HepG2 (cell line): ENCODE data around the gene MINDY2. TPM values are rescaled to one million over a fixed set of nuclear protein-coding genes. Genes with fewer than 3 reads are reported as not detected.
"Not testable (repeated sequence)": the region's sequence is repeated elsewhere in the genome, so short reads cannot be mapped to it uniquely, and the experiment has no call there.

Source experiments
- ATAC-seq: fragments of 200-7000 bp; cut with Tn5 transposase; 3 replicates; pipeline ENCODE4 v1.9.1; 2020; ENCODE audit warnings: mild to moderate bottlenecking, moderate library complexity
- BruUV-seq: library from RNA; stranded (reverse); fragments of 400-500 nt; replicated peaks from 2 replicates; lab custom pipeline; 2021; lab: Mats Ljungman, UMichigan
- CTCF ChIA-PET: fragments of 300-600 bp; formaldehyde crosslinking; extraction: SDS; loops from one replicate; lab custom pipeline; 2021; ENCODE audit warnings: low total read pairs, inconsistent platforms, low intra/inter-chr PET ratio; lab: Yijun Ruan, JAX
- POLR2A ChIA-PET: fragments of 350-600 bp; sonication (Branson Sonifier 250); formaldehyde crosslinking; loops from one replicate; lab custom pipeline; 2020; ENCODE audit warnings: antibody characterized with exemption, inconsistent platforms; lab: Yijun Ruan, JAX
- DNase-seq: peaks from one replicate; pipeline ENCODE4 v3.0.0-alpha.2; 2015; ENCODE audit warnings: low spot score
- FAIRE-seq: peaks from 3 replicates; lab custom pipeline; 2011; peaks lifted over from hg19 to GRCh38; lab: Jason Lieb, UNC
- H2AFZ ChIP-seq: one replicate; pipeline ENCODE4 v1.6.1; 2011; ENCODE audit warnings: low read length, inconsistent platforms
- H3K27ac ChIP-seq: fragments of 300-600 bp; 3 replicates; pipeline ENCODE4 v1.8.0; 2011; ENCODE audit warnings: mixed run types, mild to moderate bottlenecking, mixed read lengths, low read length, inconsistent platforms; ENCODE audit not compliant: insufficient read depth; ENCODE audit errors: extremely low read length
- H3K27me3 ChIP-seq, 2 experiments: fragments of 200-600 bp in 1 of 2; 2 replicates in 1 of 2; 3 replicates in 1 of 2; pipeline versions ENCODE4 v1.6.0 to v1.8.0; 2011; ENCODE audit warnings: low read length in 2 of 2, mild to moderate bottlenecking in 2 of 2, moderate library complexity in 2 of 2, inconsistent platforms in 1 of 2; ENCODE audit not compliant: insufficient read depth in 2 of 2, control insufficient read depth in 1 of 2
- H3K36me3 ChIP-seq, 2 experiments: fragments of 200-600 bp in 1 of 2; replicated peaks in 1 of 2; 2 replicates in 1 of 2; 3 replicates in 1 of 2; pipeline versions ENCODE4 v1.5.1 to v1.8.0; 2011; ENCODE audit warnings: low read length in 2 of 2, inconsistent platforms in 1 of 2; ENCODE audit not compliant: insufficient read depth in 2 of 2, control insufficient read depth in 1 of 2
- H3K4me1 ChIP-seq: 2 replicates; pipeline ENCODE4 v1.5.1; 2012; ENCODE audit warnings: low read length, inconsistent platforms; ENCODE audit not compliant: insufficient read depth
- H3K4me2 ChIP-seq: 2 replicates; pipeline ENCODE4 v1.6.0; 2011; ENCODE audit warnings: low read depth, low read length, inconsistent platforms
- H3K4me3 ChIP-seq, 3 experiments: fragments of 200-600 bp in 1 of 3; sonication (generic), shearing (Covaris generic) in 1 of 3; replicated peaks in 1 of 3; 2 replicates each; pipeline ENCODE4 v1.5.1; 2011 to 2016; ENCODE audit warnings: low read length in 3 of 3, inconsistent platforms in 2 of 3, low read depth in 2 of 3, mild to moderate bottlenecking in 2 of 3, control low read depth in 1 of 3, mixed read lengths in 1 of 3; ENCODE audit not compliant: insufficient read depth in 1 of 3
- H3K79me2 ChIP-seq: one replicate; pipeline ENCODE4 v1.6.1; 2011; ENCODE audit warnings: low read length, inconsistent platforms; ENCODE audit not compliant: insufficient read depth
- H3K9ac ChIP-seq: 2 replicates; pipeline ENCODE4 v1.6.0; 2011; ENCODE audit warnings: mild to moderate bottlenecking, low read depth, low read length, inconsistent platforms; ENCODE audit not compliant: insufficient read depth
- H3K9me3 ChIP-seq: 2 replicates; pipeline ENCODE4 v1.5.1; 2012; ENCODE audit warnings: mild to moderate bottlenecking, low read length
- H4K20me1 ChIP-seq: 2 replicates; pipeline ENCODE4 v1.6.0; 2011; ENCODE audit warnings: inconsistent platforms, mild to moderate bottlenecking, low read length, moderate library complexity; ENCODE audit not compliant: insufficient read depth
- AHDC1 ChIP-seq: sonication (generic); formaldehyde crosslinking; IDR thresholded peaks from 2 replicates; pipeline ENCODE4 v1.5.1; 2020; ENCODE audit warnings: mild to moderate bottlenecking, missing genetic modification reagents, borderline replicate concordance
- CENPT ChIP-seq: sonication (generic); formaldehyde crosslinking; IDR thresholded peaks from 2 replicates; pipeline ENCODE4 v1.8.0; 2022; ENCODE audit warnings: low read depth, mild to moderate bottlenecking, moderate library complexity, missing genetic modification reagents
- DR1 ChIP-seq: sonication (generic); formaldehyde crosslinking; IDR thresholded peaks from 2 replicates; pipeline ENCODE4 v1.8.0; 2021; ENCODE audit warnings: mild to moderate bottlenecking, missing genetic modification reagents, inconsistent platforms
- PAF1 ChIP-seq: IDR thresholded peaks from 2 replicates; pipeline ENCODE4 v1.6.1; 2016; ENCODE audit warnings: missing genetic modification reagents, missing compliant biosample characterization
- PBX3 ChIP-seq: sonication (generic); formaldehyde crosslinking; IDR thresholded peaks from 2 replicates; pipeline ENCODE4 v1.8.1; 2023; ENCODE audit warnings: missing genetic modification reagents, inconsistent platforms, borderline replicate concordance
- SMAD3 ChIP-seq: sonication (generic); formaldehyde crosslinking; IDR thresholded peaks from 2 replicates; pipeline ENCODE4 v1.4.0; 2020; ENCODE audit warnings: missing genetic modification reagents
- SMAD9 ChIP-seq: sonication (generic); formaldehyde crosslinking; IDR thresholded peaks from 2 replicates; pipeline ENCODE4 v1.5.1; 2020; ENCODE audit warnings: mild to moderate bottlenecking, missing genetic modification reagents
- ZBTB4 ChIP-seq: sonication (generic); formaldehyde crosslinking; IDR thresholded peaks from 2 replicates; pipeline ENCODE4 v1.4.0; 2020; ENCODE audit warnings: missing genetic modification reagents, mild to moderate bottlenecking, borderline replicate concordance
- ZNF800 ChIP-seq: sonication (generic); formaldehyde crosslinking; IDR thresholded peaks from 2 replicates; pipeline ENCODE4 v1.4.0; 2020; ENCODE audit warnings: missing genetic modification reagents
- WGBS: methylation state at CpG from one replicate; pipeline ENCODE4 v1.1.6; 2017; ENCODE audit warnings: low lambda C conversion rate; 5-methylcytosine and 5-hydroxymethylcytosine counted together
- in situ Hi-C: cut with HindIII; loops from 2 replicates; pipeline ENCODE4 v1.10.0; 2017; ENCODE audit warnings: low pct_unique_long_range_greater_than_20kb; ENCODE audit not compliant: extremely low pct_ligation_motif_present
- intact Hi-C: fragments of 100-400 bp; cut with micrococcal nuclease; formaldehyde crosslinking; loops from one replicate; pipeline ENCODE4 v1.10.0; 2022; ENCODE audit not compliant: unreplicated experiment
- polyA plus RNA-seq, 8 experiments: library from polyadenylated mRNA; depleted of rRNA in 3 of 8; stranded (reverse) in 7 of 8; unstranded in 1 of 8; fragments of >200 nt; fragmentation: Illumina TruSeq in 4 of 8; extraction: Trizol in 4 of 8; gene quantifications; 2 replicates each; pipeline versions ENCODE4 v1.2.1 to v1.2.3, GENCODE V29; 2011 to 2016; ENCODE audit warnings: low read depth in 4 of 8, missing spikeins in 1 of 8, mixed read lengths in 1 of 8; ENCODE audit not compliant: insufficient read depth in 1 of 8
- total RNA-seq, 5 experiments: library from RNA; depleted of rRNA; stranded (reverse); fragments of >200 nt; fragmentation: Illumina TruSeq; extraction: Trizol; gene quantifications; 2 replicates each; pipeline ENCODE4 v1.2.3, GENCODE V29; 2016; ENCODE audit warnings: low read depth in 1 of 5

MINDY2 gene
- total and polyA plus RNA-seq, 2 of the 13 experiments (the other 11 are each of a cell fraction or from before 2014, with no cell fraction given) = 7.2 to 12.6 TPM

GRCh38 chr15:58842713-58843396 lies 71.8 kb downstream of the MINDY2 start (continued):
- no peak for TF ChIP-seq AHDC1 (CRISPR knock-in tag)
- TF ChIP-seq ZNF800 (CRISPR knock-in tag) = no peak
- TF ChIP-seq SMAD9 (CRISPR knock-in tag) = no peak
- TF ChIP-seq SMAD3 (CRISPR knock-in tag) = no peak
- TF ChIP-seq PBX3 (CRISPR knock-in tag) = no peak
- TF ChIP-seq PAF1 (CRISPR knock-in tag) = no peak
- no peak for TF ChIP-seq DR1
- no peak for TF ChIP-seq ZBTB4 (CRISPR knock-in tag)
- TF ChIP-seq CENPT (CRISPR knock-in tag) = no peak

GRCh38 chr15:58851205-58851604 lies 80.1 kb downstream of the MINDY2 start:
- H3K9me3 ChIP-seq, ATAC-seq, H4K20me1 ChIP-seq, in situ Hi-C loops, H3K4me2 ChIP-seq, H2AFZ ChIP-seq, BruUV-seq, CTCF ChIA-PET, DNase-seq, H3K4me1 ChIP-seq, H3K36me3 ChIP-seq, H3K79me2 ChIP-seq, H3K9ac ChIP-seq, H3K27ac ChIP-seq, H3K27me3 ChIP-seq, FAIRE-seq, H3K4me3 ChIP-seq, intact Hi-C loops: not testable (repeated sequence)
- POLR2A ChIA-PET = interaction anchor here (3.0 kb wide), 1 partner anchor 14 kb away, joined by 16 read pairs; no protein-coding TSS in a partner anchor
- 97% methylated on average over 3 of the region's 3 CpGs for WGBS
